ENCODE data around the gene XYLT2. TPM values are rescaled to one million over a fixed set of nuclear protein-coding genes. Genes with fewer than 3 reads are reported as not detected.

Gene XYLT2
- total RNA-seq, 1 experiment from 2014 or later, result 11.4 TPM

- H3K4me2 ChIP-seq (ENCODE audit: low read depth, low read length, poor library complexity, severe bottlenecking), result no peak overlapping the region
- H3K27me3 ChIP-seq (ENCODE audit: low read length), result no peaks in the 10 kb centered on the region
- H3K9ac ChIP-seq (ENCODE audit: low read length), result no peak overlapping the region
- no peak for DNase-seq
- H4K20me1 ChIP-seq (ENCODE audit: insufficient read depth, low read depth, low read length), result peaks cover 6% of the 10 kb centered on the region; the same call in 1 of the 2 replicates
- peaks cover 11% of the 10 kb centered on the region; the same call in 1 of the 2 replicates for H3K36me3 ChIP-seq (ENCODE audit: insufficient read depth, low read length)
- no peak overlapping the region for H2AFZ ChIP-seq (ENCODE audit: low read length)
- H3K79me2 ChIP-seq (ENCODE audit: low read length), result peaks cover 16% of the 10 kb centered on the region
- no peaks in the 10 kb centered on the region for H3K4me1 ChIP-seq (ENCODE audit: low read length)
- H3K9me2 ChIP-seq (replicated peaks; ENCODE audit: insufficient read depth, low read length), result no peaks in the 10 kb centered on the region
- H3K27ac ChIP-seq (ENCODE audit: low read length), result no peak overlapping the region
- no peaks in the 10 kb centered on the region for H3K9me3 ChIP-seq (ENCODE audit: low read length)
- H3K4me3 ChIP-seq (ENCODE audit: low read length), result no peak overlapping the region
These were observed 8.8 kb downstream of the XYLT2 start for GRCh38 chr17:50354776-50355175.

GRCh38 chr17:50355336-50355700 is 9.4 kb downstream of the XYLT2 start:
- Histone ChIP-seq H3K27ac (ENCODE audit: low read length) (no peak overlapping the region), H3K4me3 (ENCODE audit: low read length) (no peak overlapping the region), H3K27me3 (ENCODE audit: low read length) (no peaks in the 10 kb centered on the region), H3K79me2 (ENCODE audit: low read length) (peaks cover 16% of the 10 kb centered on the region), H3K9me3 (ENCODE audit: low read length) (no peaks in the 10 kb centered on the region), H3K9me2 (replicated peaks; ENCODE audit: insufficient read depth, low read length) (no peaks in the 10 kb centered on the region), H2AFZ (ENCODE audit: low read length) (no peak overlapping the region), H3K4me2 (ENCODE audit: low read depth, low read length, poor library complexity, severe bottlenecking) (no peak overlapping the region), H3K9ac (ENCODE audit: low read length) (no peak overlapping the region), H3K36me3 (ENCODE audit: insufficient read depth, low read length) (peaks cover 11% of the 10 kb centered on the region; the same call in 1 of the 2 replicates), H3K4me1 (ENCODE audit: low read length) (no peaks in the 10 kb centered on the region), H4K20me1 (ENCODE audit: insufficient read depth, low read depth, low read length) (peaks cover 6% of the 10 kb centered on the region; the same call in 1 of the 2 replicates)
- no peak for DNase-seq

- H3K27me3 ChIP-seq (ENCODE audit: low read length), result no peaks in the 10 kb centered on the region
- H3K9ac ChIP-seq (ENCODE audit: low read length), result no peak overlapping the region
- H3K4me2 ChIP-seq (ENCODE audit: low read depth, low read length, poor library complexity, severe bottlenecking), result no peak overlapping the region
- H4K20me1 ChIP-seq (ENCODE audit: insufficient read depth, low read depth, low read length), result peaks cover 6% of the 10 kb centered on the region; the same call in 1 of the 2 replicates
- no peak overlapping the region for H3K27ac ChIP-seq (ENCODE audit: low read length)
- no peak for DNase-seq
- H3K9me3 ChIP-seq (ENCODE audit: low read length), result no peaks in the 10 kb centered on the region
- H2AFZ ChIP-seq (ENCODE audit: low read length), result no peak overlapping the region
- H3K9me2 ChIP-seq (replicated peaks; ENCODE audit: insufficient read depth, low read length), result no peaks in the 10 kb centered on the region
- H3K4me3 ChIP-seq (ENCODE audit: low read length), result no peak overlapping the region
- peaks cover 11% of the 10 kb centered on the region; the same call in 1 of the 2 replicates for H3K36me3 ChIP-seq (ENCODE audit: insufficient read depth, low read length)
- peaks cover 11% of the 10 kb centered on the region for H3K79me2 ChIP-seq (ENCODE audit: low read length)
- H3K4me1 ChIP-seq (ENCODE audit: low read length), result no peaks in the 10 kb centered on the region
These were observed 9.9 kb downstream of the XYLT2 start for GRCh38 chr17:50355701-50356341.

GRCh38 chr17:50356418-50356817 is 10.5 kb downstream of the XYLT2 start:
- Histone ChIP-seq H2AFZ (ENCODE audit: low read length) (no peak overlapping the region), H3K4me3 (ENCODE audit: low read length) (no peak overlapping the region), H3K4me1 (ENCODE audit: low read length) (no peaks in the 10 kb centered on the region), H3K27me3 (ENCODE audit: low read length) (no peaks in the 10 kb centered on the region), H3K9ac (ENCODE audit: low read length) (no peak overlapping the region), H3K27ac (ENCODE audit: low read length) (no peak overlapping the region), H3K4me2 (ENCODE audit: low read depth, low read length, poor library complexity, severe bottlenecking) (no peak overlapping the region), H3K79me2 (ENCODE audit: low read length) (peaks cover 8% of the 10 kb centered on the region), H3K36me3 (ENCODE audit: insufficient read depth, low read length) (peaks cover 11% of the 10 kb centered on the region; the same call in 1 of the 2 replicates), H3K9me2 (replicated peaks; ENCODE audit: insufficient read depth, low read length) (no peaks in the 10 kb centered on the region), H3K9me3 (ENCODE audit: low read length) (no peaks in the 10 kb centered on the region), H4K20me1 (ENCODE audit: insufficient read depth, low read depth, low read length) (peaks cover 6% of the 10 kb centered on the region; the same call in 1 of the 2 replicates)
- DNase-seq, result no peak

- H3K36me3 ChIP-seq (ENCODE audit: insufficient read depth, low read length), result peaks cover 11% of the 10 kb centered on the region; the same call in 1 of the 2 replicates
- no peak overlapping the region for H3K4me2 ChIP-seq (ENCODE audit: low read depth, low read length, poor library complexity, severe bottlenecking)
- H3K9me2 ChIP-seq (replicated peaks; ENCODE audit: insufficient read depth, low read length), result no peaks in the 10 kb centered on the region
- H3K4me1 ChIP-seq (ENCODE audit: low read length), result no peaks in the 10 kb centered on the region
- no peak for DNase-seq
- H2AFZ ChIP-seq (ENCODE audit: low read length), result no peak overlapping the region
- H3K79me2 ChIP-seq (ENCODE audit: low read length), result peaks cover 3% of the 10 kb centered on the region; the same call in 1 of the 2 replicates
- no peaks in the 10 kb centered on the region for H3K27me3 ChIP-seq (ENCODE audit: low read length)
- H3K27ac ChIP-seq (ENCODE audit: low read length), result no peak overlapping the region
- H3K9ac ChIP-seq (ENCODE audit: low read length), result no peak overlapping the region
- no peak overlapping the region for H3K4me3 ChIP-seq (ENCODE audit: low read length)
- no peaks in the 10 kb centered on the region for H3K9me3 ChIP-seq (ENCODE audit: low read length)
- peaks cover 6% of the 10 kb centered on the region; the same call in 1 of the 2 replicates for H4K20me1 ChIP-seq (ENCODE audit: insufficient read depth, low read depth, low read length)
These were observed 11.1 kb downstream of the XYLT2 start for GRCh38 chr17:50356892-50357510.

GRCh38 chr17:50358177-50358576 is 12.3 kb downstream of the XYLT2 start:
- Histone ChIP-seq H3K4me3 (ENCODE audit: low read length) (no peak overlapping the region), H4K20me1 (ENCODE audit: insufficient read depth, low read depth, low read length) (no peaks in the 10 kb centered on the region; the same call in 1 of the 2 replicates), H3K27ac (ENCODE audit: low read length) (no peak overlapping the region), H3K9me3 (ENCODE audit: low read length) (no peaks in the 10 kb centered on the region), H3K27me3 (ENCODE audit: low read length) (no peaks in the 10 kb centered on the region), H3K79me2 (ENCODE audit: low read length) (no peaks in the 10 kb centered on the region), H3K9ac (ENCODE audit: low read length) (no peak overlapping the region), H3K36me3 (ENCODE audit: insufficient read depth, low read length) (peaks cover 11% of the 10 kb centered on the region; the same call in 1 of the 2 replicates), H3K4me2 (ENCODE audit: low read depth, low read length, poor library complexity, severe bottlenecking) (no peak overlapping the region), H3K4me1 (ENCODE audit: low read length) (peaks cover 3% of the 10 kb centered on the region), H3K9me2 (replicated peaks; ENCODE audit: insufficient read depth, low read length) (no peaks in the 10 kb centered on the region), H2AFZ (ENCODE audit: low read length) (no peak overlapping the region)
- DNase-seq, result no peak

GRCh38 chr17:50359005-50359699 is 13.2 kb downstream of the XYLT2 start:
- H3K9ac ChIP-seq (ENCODE audit: low read length), result no peak overlapping the region
- H3K4me1 ChIP-seq (ENCODE audit: low read length), result peaks cover 3% of the 10 kb centered on the region
- no peaks in the 10 kb centered on the region; the same call in 1 of the 2 replicates for H4K20me1 ChIP-seq (ENCODE audit: insufficient read depth, low read depth, low read length)
- H3K27me3 ChIP-seq (ENCODE audit: low read length), result no peaks in the 10 kb centered on the region
- H3K9me2 ChIP-seq (replicated peaks; ENCODE audit: insufficient read depth, low read length), result no peaks in the 10 kb centered on the region
- H3K4me2 ChIP-seq (ENCODE audit: low read depth, low read length, poor library complexity, severe bottlenecking), result no peak overlapping the region
- no peak overlapping the region for H3K27ac ChIP-seq (ENCODE audit: low read length)
- no peaks in the 10 kb centered on the region for H3K79me2 ChIP-seq (ENCODE audit: low read length)
- no peak for DNase-seq
- H3K4me3 ChIP-seq (ENCODE audit: low read length), result no peak overlapping the region
- no peaks in the 10 kb centered on the region for H3K9me3 ChIP-seq (ENCODE audit: low read length)
- peaks cover 11% of the 10 kb centered on the region; the same call in 1 of the 2 replicates for H3K36me3 ChIP-seq (ENCODE audit: insufficient read depth, low read length)
- no peak overlapping the region for H2AFZ ChIP-seq (ENCODE audit: low read length)

GRCh38 chr17:50359998-50360461 is 14.1 kb downstream of the XYLT2 start:
- Histone ChIP-seq H3K4me1 (ENCODE audit: low read length) (peaks cover 3% of the 10 kb centered on the region), H3K79me2 (ENCODE audit: low read length) (no peaks in the 10 kb centered on the region), H3K27ac (ENCODE audit: low read length) (no peak overlapping the region), H3K4me3 (ENCODE audit: low read length) (no peak overlapping the region), H3K4me2 (ENCODE audit: low read depth, low read length, poor library complexity, severe bottlenecking) (no peak overlapping the region), H4K20me1 (ENCODE audit: insufficient read depth, low read depth, low read length) (no peaks in the 10 kb centered on the region; the same call in 1 of the 2 replicates), H3K9me2 (replicated peaks; ENCODE audit: insufficient read depth, low read length) (no peaks in the 10 kb centered on the region), H3K27me3 (ENCODE audit: low read length) (no peaks in the 10 kb centered on the region), H2AFZ (ENCODE audit: low read length) (no peak overlapping the region), H3K36me3 (ENCODE audit: insufficient read depth, low read length) (peaks cover 11% of the 10 kb centered on the region; the same call in 1 of the 2 replicates), H3K9me3 (ENCODE audit: low read length) (no peaks in the 10 kb centered on the region), H3K9ac (ENCODE audit: low read length) (no peak overlapping the region)
- DNase-seq, result no peak
